Right lobe of liver (tissue), 6 donors: Measurements from ENCODE around the gene TMC1. TPM values are rescaled to one million over a fixed set of nuclear protein-coding genes. Genes with fewer than 3 reads are reported as not detected.
"Not testable (repeated sequence)": the region's sequence is repeated elsewhere in the genome, so short reads cannot be mapped to it uniquely, and the experiment has no call there.

Experiments used
- ATAC-seq, 4 donors: fragments of 200-7000 bp; cut with Tn5 transposase; one replicate each; pipeline ENCODE4 v1.9.1; 2020; ENCODE audit warnings: mild to moderate bottlenecking in 4 of 4, moderate library complexity in 4 of 4
- DNase-seq, 3 donors: peaks; one replicate each; pipeline ENCODE4 v3.0.0-alpha.2; 2020
- H3K27ac ChIP-seq, 3 donors: fragments of 200-600 bp; one replicate each; pipeline ENCODE4 v1.8.0; 2022
- H3K27me3 ChIP-seq, 2 donors: fragments of 200-600 bp; one replicate each; pipeline ENCODE4 v1.8.0; 2022
- H3K36me3 ChIP-seq, 4 donors: fragments of 200-600 bp; sonication (generic) in 1 of 4; one replicate each; pipeline versions ENCODE4 v1.5.1 to v1.8.0; 2017 to 2022; ENCODE audit warnings: control low read depth in 1 of 4
- H3K4me1 ChIP-seq, 4 donors: fragments of 200-600 bp; sonication (generic) in 1 of 4; one replicate each; pipeline versions ENCODE4 v1.5.1 to v1.8.0; 2017 to 2022; ENCODE audit warnings: control low read depth in 1 of 4
- H3K4me3 ChIP-seq, 3 donors: fragments of 200-600 bp; one replicate each; pipeline ENCODE4 v1.8.0; 2022
- H3K9me3 ChIP-seq, 4 donors: fragments of 200-600 bp; sonication (generic) in 1 of 4; one replicate each; pipeline versions ENCODE4 v1.5.1 to v1.8.0; 2017 to 2022; ENCODE audit warnings: control low read depth in 1 of 4
- POLR2A ChIP-seq: fragments of 450-650 bp; IDR thresholded peaks from one replicate; pipeline ENCODE4 v1.6.1; 2017; ENCODE audit warnings: antibody characterized with exemption, mild to moderate bottlenecking
- WGBS: methylation state at CpG from one replicate; pipeline ENCODE4 v1.1.6; 2018; ENCODE audit warnings: low coverage, low lambda C conversion rate; ENCODE audit not compliant: insufficient coverage; ENCODE audit errors: missing lambda C conversion rate; 5-methylcytosine and 5-hydroxymethylcytosine counted together
- intact Hi-C, 2 donors: fragments of 100-400 bp; cut with DNase I; formaldehyde crosslinking; loops; one replicate each; pipeline versions ENCODE4 v1.11.2 to v1.14.1; 2022
- total RNA-seq, 6 experiments: library from RNA; depleted of rRNA in 2 of 6; stranded (reverse); fragments of >200 nt in 2 of 6; fragmentation: NEBNext Ultra II Directional in 3 of 6; extraction: Animal tissue kit (Norgen Biotek cat#: 25700) in 3 of 6; gene quantifications; one replicate each; pipeline versions ENCODE4 v1.1.0 to v1.2.4, GENCODE V29; 2016 to 2023
- TF ChIP-seq, protein P1 (sequence below), 4 donors: fragments of 200-600 bp in 3 of 4; fragments of 450-650 bp in 1 of 4; IDR thresholded peaks; one replicate each; pipeline versions ENCODE4 v1.5.1 to v1.8.0; 2016 to 2022; ENCODE audit warnings: antibody characterized with exemption in 4 of 4, mild to moderate bottlenecking in 2 of 4
- donor health status: DM: no; HTN: yes; CAD: no.
- donor health status: DM: no; HTN: no; CAD: no.
- donor health status: DM: no; HTN: no; CAD: no.
- donor health status: DM: no; HTN: yes; CAD: no.
- donor health status: DM: no; HTN: yes; CAD: no.

TMC1 gene
- total RNA-seq, 6 experiments from 2014 or later, result 0.06 to 0.42 TPM; not detected in 4

DNA sequence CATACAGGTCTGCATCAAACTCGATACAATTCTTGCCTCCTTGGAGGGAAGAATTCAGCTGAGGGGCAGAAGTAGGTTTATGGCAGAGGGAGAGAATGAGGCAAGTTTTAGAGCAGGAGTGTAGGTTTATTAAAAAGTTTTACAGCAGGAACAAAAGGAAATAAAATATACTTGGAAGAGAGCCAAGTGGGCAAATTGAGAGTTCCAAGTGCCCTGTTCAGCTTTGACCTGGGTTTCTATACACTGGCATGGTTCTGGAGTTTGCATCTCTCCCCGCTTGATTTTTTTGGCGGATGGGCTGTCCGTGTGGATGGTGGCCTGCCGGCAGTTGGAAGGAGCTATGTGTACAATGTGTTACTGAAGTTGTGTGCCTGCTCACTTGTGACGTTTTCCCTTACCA, 315.4 kb downstream of the TMC1 start:
- ATAC-seq (no peak), DNase-seq (no peak)
- Histone ChIP-seq H3K9me3 (no peaks in the 10 kb centered on the region), H3K27ac (no peak overlapping the region), H3K27me3 (no peaks in the 10 kb centered on the region), H3K4me3 (no peak overlapping the region), H3K36me3 (no peaks in the 10 kb centered on the region), H3K4me1 (peaks cover 0 to 16% (median 0%) of the 10 kb centered on the region in 4 donors)
- intact Hi-C loops, result no loop called here
- 82% methylated on average over 5 of the region's 6 CpGs for WGBS
- TF ChIP-seq POLR2A, result no peak
- TF ChIP-seq, protein P1, sequence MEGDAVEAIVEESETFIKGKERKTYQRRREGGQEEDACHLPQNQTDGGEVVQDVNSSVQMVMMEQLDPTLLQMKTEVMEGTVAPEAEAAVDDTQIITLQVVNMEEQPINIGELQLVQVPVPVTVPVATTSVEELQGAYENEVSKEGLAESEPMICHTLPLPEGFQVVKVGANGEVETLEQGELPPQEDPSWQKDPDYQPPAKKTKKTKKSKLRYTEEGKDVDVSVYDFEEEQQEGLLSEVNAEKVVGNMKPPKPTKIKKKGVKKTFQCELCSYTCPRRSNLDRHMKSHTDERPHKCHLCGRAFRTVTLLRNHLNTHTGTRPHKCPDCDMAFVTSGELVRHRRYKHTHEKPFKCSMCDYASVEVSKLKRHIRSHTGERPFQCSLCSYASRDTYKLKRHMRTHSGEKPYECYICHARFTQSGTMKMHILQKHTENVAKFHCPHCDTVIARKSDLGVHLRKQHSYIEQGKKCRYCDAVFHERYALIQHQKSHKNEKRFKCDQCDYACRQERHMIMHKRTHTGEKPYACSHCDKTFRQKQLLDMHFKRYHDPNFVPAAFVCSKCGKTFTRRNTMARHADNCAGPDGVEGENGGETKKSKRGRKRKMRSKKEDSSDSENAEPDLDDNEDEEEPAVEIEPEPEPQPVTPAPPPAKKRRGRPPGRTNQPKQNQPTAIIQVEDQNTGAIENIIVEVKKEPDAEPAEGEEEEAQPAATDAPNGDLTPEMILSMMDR (IDR thresholded peaks at IDR 0.05), result no peak

DNA sequence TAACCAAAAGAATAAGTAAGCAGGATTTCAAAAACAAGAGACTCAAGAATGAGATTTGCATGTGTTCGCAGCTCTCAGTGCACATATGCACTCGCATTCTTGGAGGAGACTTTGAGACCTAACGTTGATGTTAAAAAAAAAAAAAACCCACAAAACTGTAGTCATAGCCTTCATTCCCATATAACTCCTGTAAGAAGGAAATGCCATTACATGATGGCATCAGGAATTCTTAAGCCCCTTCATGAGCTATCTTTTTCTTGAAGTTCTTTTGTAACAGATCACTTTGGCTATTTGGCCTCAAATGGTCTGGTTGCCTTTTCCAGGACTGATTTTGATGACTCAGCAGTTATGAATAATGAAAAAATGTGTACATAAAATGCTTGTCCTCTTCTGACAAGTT, 317.7 kb downstream of the TMC1 start:
- Histone ChIP-seq H3K4me3 (no peak overlapping the region), H3K36me3 (no peaks in the 10 kb centered on the region), H3K4me1 (peaks cover 0 to 13% (median 0%) of the 10 kb centered on the region in 4 donors), H3K27me3 (no peaks in the 10 kb centered on the region), H3K9me3 (no peaks in the 10 kb centered on the region), H3K27ac (no peak overlapping the region)
- 81% methylated on average over 3 of the region's 3 CpGs for WGBS
- intact Hi-C loops, result no loop called here
- no peak for ATAC-seq
- DNase-seq, result no peak
- TF ChIP-seq, protein P1 (IDR thresholded peaks at IDR 0.05), result no peak
- no peak for TF ChIP-seq POLR2A

DNA sequence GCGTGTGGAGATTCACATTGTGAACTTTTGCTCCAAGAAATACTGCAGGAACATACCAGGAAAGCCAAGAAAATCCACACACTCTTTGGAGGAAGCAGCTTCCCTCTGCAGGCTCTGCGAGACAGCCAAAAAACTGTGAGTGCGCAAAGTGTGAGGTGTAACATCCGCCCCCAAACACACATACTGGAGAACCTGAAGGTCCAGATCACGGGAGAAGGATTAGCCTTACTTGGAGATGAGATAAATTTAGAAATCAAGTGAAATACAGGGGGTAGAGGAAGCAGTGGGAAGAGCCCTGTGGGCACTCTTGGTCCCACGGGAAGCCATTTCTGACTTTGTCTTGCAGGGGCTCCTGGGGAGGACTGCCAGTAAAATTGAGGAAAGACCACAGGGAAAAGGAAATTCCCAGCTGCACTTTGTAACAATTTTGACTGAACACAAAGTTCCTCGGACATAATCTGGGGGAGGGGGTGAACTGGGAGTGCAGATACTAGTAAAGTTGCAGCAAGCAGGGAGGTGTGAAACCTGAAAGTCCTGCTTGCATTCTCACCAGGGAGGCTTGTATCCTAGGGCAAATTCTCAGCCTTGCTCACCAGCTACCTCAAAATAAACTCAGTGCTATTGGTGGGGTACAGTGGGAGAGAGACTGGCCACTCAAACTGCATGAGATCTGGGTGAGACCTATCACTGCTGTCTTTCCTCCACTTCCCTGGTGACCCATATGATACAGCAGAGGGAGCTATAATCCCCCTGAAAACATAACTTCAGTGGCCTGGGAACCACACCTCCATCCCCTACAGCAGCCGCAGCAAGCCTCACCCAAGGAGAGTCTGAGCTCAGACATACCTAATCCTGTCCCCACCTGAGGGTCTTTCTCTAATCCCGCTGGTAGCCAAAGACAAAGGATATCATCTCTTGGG, 322.4 kb downstream of the TMC1 start:
- no peak for TF ChIP-seq POLR2A
- TF ChIP-seq, protein P1 (IDR thresholded peaks at IDR 0.05), result peak in 3 of 4 donors; percentile 8 to 35 (median 14)
- H3K4me1 ChIP-seq, result no peaks in the 10 kb centered on the region
- WGBS, result 76% methylated on average over 8 of the region's 9 CpGs
- DNase-seq, result no peak
- H3K36me3 ChIP-seq, result no peaks in the 10 kb centered on the region
- intact Hi-C loops, result no loop called here
- peak; percentile 39 to 64 (median 57) for ATAC-seq
- no peak overlapping the region for H3K4me3 ChIP-seq
- H3K27me3 ChIP-seq, result no peaks in the 10 kb centered on the region
- H3K9me3 ChIP-seq, result no peaks in the 10 kb centered on the region
- H3K27ac ChIP-seq, result no peak overlapping the region

DNA sequence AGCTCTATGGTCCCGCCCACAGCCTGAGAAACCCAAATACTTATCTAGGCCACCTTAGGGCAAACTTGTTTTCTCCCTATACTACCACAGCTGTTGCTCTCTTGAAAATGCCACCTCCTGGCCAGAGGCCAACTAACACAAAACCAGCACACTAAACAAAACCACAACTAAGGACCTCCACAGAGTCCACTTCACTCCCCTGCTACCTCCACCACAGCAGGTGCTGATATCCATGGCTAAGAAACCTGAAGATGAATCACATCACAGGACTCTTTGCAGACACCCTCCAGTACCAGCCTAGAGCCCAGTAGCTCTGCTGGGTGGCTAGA, 323.0 kb downstream of the TMC1 start:
- 83% methylated on average over 1 of the region's 1 CpG for WGBS
- no peak for DNase-seq
- intact Hi-C loops, result no loop called here

DNA sequence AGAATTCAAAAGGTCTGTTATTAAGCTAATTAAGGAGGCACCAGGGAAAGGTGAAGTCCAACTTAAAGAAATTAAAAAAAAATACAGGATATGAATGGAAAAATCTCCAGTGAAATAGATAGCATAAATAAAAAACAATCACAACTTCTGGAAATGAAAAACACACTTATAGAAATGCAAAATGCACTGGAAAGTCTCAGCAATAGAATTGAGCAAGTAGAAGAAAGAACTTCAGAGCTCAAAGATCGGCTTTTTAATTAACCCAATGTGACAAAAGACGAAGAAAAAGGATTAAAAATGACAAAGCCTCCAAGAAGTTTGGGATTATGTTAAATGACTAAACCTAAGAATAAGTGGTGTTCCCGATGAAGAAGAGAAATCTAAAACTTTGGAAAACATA, 323.6 kb downstream of the TMC1 start:
- WGBS, result 85% methylated on average over 3 of the region's 3 CpGs
- ATAC-seq, H3K4me1 ChIP-seq, H3K27ac ChIP-seq, H3K36me3 ChIP-seq, DNase-seq, H3K27me3 ChIP-seq, H3K4me3 ChIP-seq, H3K9me3 ChIP-seq, intact Hi-C loops: not testable (repeated sequence)

More for the DNA sequence above, 323.0 kb downstream of the TMC1 start:
- H3K27me3 ChIP-seq, result no peaks in the 10 kb centered on the region
- no peaks in the 10 kb centered on the region for H3K9me3 ChIP-seq
- TF ChIP-seq POLR2A, result no peak
- TF ChIP-seq, protein P1 (IDR thresholded peaks at IDR 0.05), result no peak
- no peak for ATAC-seq
- no peak overlapping the region for H3K4me3 ChIP-seq
- no peak overlapping the region for H3K27ac ChIP-seq
- H3K36me3 ChIP-seq, result no peaks in the 10 kb centered on the region
- H3K4me1 ChIP-seq, result no peaks in the 10 kb centered on the region

DNA sequence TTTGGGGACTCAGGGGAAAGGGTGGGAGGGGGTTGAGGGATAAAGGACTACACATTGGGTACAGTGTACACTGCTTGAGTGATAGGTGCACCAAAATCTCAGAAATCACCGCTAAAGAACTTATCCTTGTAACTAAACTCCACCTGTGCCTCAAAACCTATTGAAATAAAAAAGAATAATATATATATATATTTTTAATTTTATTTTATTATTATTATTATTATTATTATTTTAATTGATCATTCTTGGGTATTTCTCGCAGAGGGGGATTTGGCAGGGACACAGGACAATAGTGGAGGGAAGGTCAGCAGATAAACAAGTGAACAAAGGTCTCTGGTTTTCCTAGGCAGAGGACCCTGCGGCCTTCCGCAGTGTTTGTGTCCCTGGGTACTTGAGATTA, 328.8 kb downstream of the TMC1 start:
- H3K27ac ChIP-seq, H3K9me3 ChIP-seq, H3K27me3 ChIP-seq, DNase-seq, intact Hi-C loops, H3K36me3 ChIP-seq, H3K4me1 ChIP-seq, H3K4me3 ChIP-seq, ATAC-seq: not testable (repeated sequence)
- WGBS, result 58% methylated on average over 3 of the region's 4 CpGs
